SU-DHL-6 (cell line): ENCODE measurements around the gene TTLL8.

Experiments used
- CTCF ChIP-seq: fragments of 200-600 bp; sonication (generic); IDR thresholded peaks from one replicate; pipeline ENCODE4 v1.5.1; 2017; ENCODE audit warnings: antibody characterized with exemption, mild to moderate bottlenecking, low read length, moderate library complexity; ENCODE audit not compliant: insufficient read depth, poor library complexity, severe bottlenecking
- EZH2phosphoT487 ChIP-seq: fragments of 200-600 bp; sonication (generic), shearing (Covaris generic); conservative IDR thresholded peaks from 2 replicates; pipeline ENCODE4 v1.6.1; 2018; ENCODE audit warnings: mild to moderate bottlenecking, antibody characterized with exemption, low read length, moderate library complexity, mixed read lengths

GRCh38 chr22:50008151-50009040 lies 49.7 kb downstream of the TTLL8 start:
- TF ChIP-seq CTCF, result no peak
- no peak for TF ChIP-seq EZH2phosphoT487
